Measurements from ENCODE around the gene PDE4A. TPM values are rescaled to one million over a fixed set of nuclear protein-coding genes. Genes with fewer than 3 reads are reported as not detected.
"Not testable (repeated sequence)": the region's sequence is repeated elsewhere in the genome, so short reads cannot be mapped to it uniquely, and the experiment has no call there.

Gene PDE4A
- total and polyA plus RNA-seq, 4 donors = 0.90 to 2.3 (median 1.3) TPM

DNA sequence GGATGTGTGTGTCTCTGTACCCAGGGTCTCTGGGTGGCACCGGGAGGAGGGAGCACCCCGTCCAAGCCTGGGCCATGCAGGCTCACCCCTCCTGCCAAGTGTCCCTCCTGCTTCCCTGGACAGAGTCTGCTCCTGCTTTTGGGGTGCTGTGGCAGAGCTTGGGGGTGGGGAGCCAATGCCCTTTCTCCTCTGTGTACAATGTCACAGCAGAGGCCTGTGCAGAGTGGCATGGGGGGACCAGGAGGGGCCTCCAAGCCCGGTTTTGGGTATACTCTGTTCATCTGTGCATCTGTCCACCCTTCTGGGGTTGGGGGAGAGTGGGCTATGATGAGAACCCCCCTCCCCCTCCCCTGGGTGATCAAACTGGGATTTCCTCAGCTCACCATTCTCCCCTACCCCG lies 33.5 kb downstream of the PDE4A start:
- no peak for DNase-seq (ENCODE audit: low spot score)
- H3K9ac ChIP-seq (ENCODE audit: low read depth in 1 of 2, low read length in 2 of 2) = no peak overlapping the region
- no peak for TF ChIP-seq HNF4G (IDR thresholded peaks at IDR 0.05)
- H3K27me3 ChIP-seq (ENCODE audit: control insufficient read depth in 4 of 4, insufficient read depth in 4 of 4, low read length in 3 of 4) = no peaks in the 10 kb centered on the region
- no peaks in the 10 kb centered on the region for H3K9me3 ChIP-seq (ENCODE audit: control insufficient read depth in 4 of 4, low read length in 3 of 4)
- H3K27ac ChIP-seq (ENCODE audit: low read depth in 1 of 2, low read length in 2 of 2) = no peak overlapping the region
- no peaks in the 10 kb centered on the region for H3K36me3 ChIP-seq (ENCODE audit: control insufficient read depth in 4 of 4, insufficient read depth in 3 of 4, low read depth in 1 of 4, low read length in 3 of 4)
- H3K4me1 ChIP-seq (ENCODE audit: control insufficient read depth in 4 of 4, insufficient read depth in 4 of 4, low read length in 3 of 4) = no peaks in the 10 kb centered on the region
- WGBS = 69% methylated on average over 4 of the region's 4 CpGs
- no peak overlapping the region for H3K4me3 ChIP-seq (ENCODE audit: low read depth in 1 of 3, low read length in 3 of 3)

GRCh38 chr19:10454267-10454666 lies 33.9 kb downstream of the PDE4A start:
- DNase-seq (ENCODE audit: low spot score) = no peak
- H3K9ac ChIP-seq (ENCODE audit: low read depth in 1 of 2, low read length in 2 of 2) = no peak overlapping the region
- H3K4me1 ChIP-seq (ENCODE audit: control insufficient read depth in 4 of 4, insufficient read depth in 4 of 4, low read length in 3 of 4) = no peaks in the 10 kb centered on the region
- no peak overlapping the region for H3K4me3 ChIP-seq (ENCODE audit: low read depth in 1 of 3, low read length in 3 of 3)
- WGBS = 46% methylated on average over 5 of the region's 5 CpGs
- TF ChIP-seq FOXA1 (IDR thresholded peaks at IDR 0.05) = no peak
- no peak for TF ChIP-seq RXRA (IDR thresholded peaks at IDR 0.05)
- TF ChIP-seq NR2F2 (IDR thresholded peaks at IDR 0.05) = no peak
- no peak for TF ChIP-seq YY1 (IDR thresholded peaks at IDR 0.05)
- TF ChIP-seq SP1 (IDR thresholded peaks at IDR 0.05) = no peak
- H3K27ac ChIP-seq (ENCODE audit: low read depth in 1 of 2, low read length in 2 of 2) = no peak overlapping the region
- H3K9me3 ChIP-seq (ENCODE audit: control insufficient read depth in 4 of 4, low read length in 3 of 4) = no peaks in the 10 kb centered on the region
- no peaks in the 10 kb centered on the region for H3K36me3 ChIP-seq (ENCODE audit: control insufficient read depth in 4 of 4, insufficient read depth in 3 of 4, low read depth in 1 of 4, low read length in 3 of 4)
- H3K27me3 ChIP-seq (ENCODE audit: control insufficient read depth in 4 of 4, insufficient read depth in 4 of 4, low read length in 3 of 4) = no peaks in the 10 kb centered on the region

- not testable (repeated sequence) for H3K4me1 ChIP-seq (ENCODE audit: control insufficient read depth in 4 of 4, insufficient read depth in 4 of 4, low read length in 3 of 4); H3K36me3 ChIP-seq (ENCODE audit: control insufficient read depth in 4 of 4, insufficient read depth in 3 of 4, low read depth in 1 of 4, low read length in 3 of 4); H3K9me3 ChIP-seq (ENCODE audit: control insufficient read depth in 4 of 4, low read length in 3 of 4); H3K9ac ChIP-seq (ENCODE audit: low read depth in 1 of 2, low read length in 2 of 2); H3K27me3 ChIP-seq (ENCODE audit: control insufficient read depth in 4 of 4, insufficient read depth in 4 of 4, low read length in 3 of 4); H3K27ac ChIP-seq (ENCODE audit: low read depth in 1 of 2, low read length in 2 of 2); H3K4me3 ChIP-seq (ENCODE audit: low read depth in 1 of 3, low read length in 3 of 3); DNase-seq (ENCODE audit: low spot score)
- WGBS = 94% methylated on average over 7 of the region's 7 CpGs
Observed at GRCh38 chr19:10458733-10459132, 38.4 kb downstream of the PDE4A start.

GRCh38 chr19:10460714-10461046 lies 40.3 kb downstream of the PDE4A start:
- Histone ChIP-seq H3K4me3 (ENCODE audit: low read depth in 1 of 3, low read length in 3 of 3) (no peak overlapping the region), H3K27ac (ENCODE audit: low read depth in 1 of 2, low read length in 2 of 2) (no peak overlapping the region), H3K27me3 (ENCODE audit: control insufficient read depth in 4 of 4, insufficient read depth in 4 of 4, low read length in 3 of 4) (no peaks in the 10 kb centered on the region), H3K9me3 (ENCODE audit: control insufficient read depth in 4 of 4, low read length in 3 of 4) (no peaks in the 10 kb centered on the region), H3K36me3 (ENCODE audit: control insufficient read depth in 4 of 4, insufficient read depth in 3 of 4, low read depth in 1 of 4, low read length in 3 of 4) (peaks cover 0 to 3% (median 0%) of the 10 kb centered on the region in 4 donors), H3K4me1 (ENCODE audit: control insufficient read depth in 4 of 4, insufficient read depth in 4 of 4, low read length in 3 of 4) (peaks cover 0 to 6% (median 5%) of the 10 kb centered on the region in 4 donors), H3K9ac (ENCODE audit: low read depth in 1 of 2, low read length in 2 of 2) (no peak overlapping the region)
- DNase-seq (ENCODE audit: low spot score) = no peak
- WGBS = 57% methylated on average over 8 of the region's 8 CpGs
- TF ChIP-seq YY1 (IDR thresholded peaks at IDR 0.05) (no peak), RAD21 (IDR thresholded peaks at IDR 0.05) (no peak), GABPA (IDR thresholded peaks at IDR 0.05 in 1 of 2, conservative IDR thresholded peaks at IDR 0.05 in 1 of 2) (no peak), HNF4A (conservative IDR thresholded peaks at IDR 0.05) (no peak), EGR1 (IDR thresholded peaks at IDR 0.05; ENCODE audit: low read depth in 2 of 2) (no peak), NR2F2 (IDR thresholded peaks at IDR 0.05) (no peak), FOXA1 (IDR thresholded peaks at IDR 0.05) (no peak), JUND (IDR thresholded peaks at IDR 0.05) (no peak), HNF4G (IDR thresholded peaks at IDR 0.05) (no peak), REST (IDR thresholded peaks at IDR 0.05) (no peak)
- TF ChIP-seq, protein P1, sequence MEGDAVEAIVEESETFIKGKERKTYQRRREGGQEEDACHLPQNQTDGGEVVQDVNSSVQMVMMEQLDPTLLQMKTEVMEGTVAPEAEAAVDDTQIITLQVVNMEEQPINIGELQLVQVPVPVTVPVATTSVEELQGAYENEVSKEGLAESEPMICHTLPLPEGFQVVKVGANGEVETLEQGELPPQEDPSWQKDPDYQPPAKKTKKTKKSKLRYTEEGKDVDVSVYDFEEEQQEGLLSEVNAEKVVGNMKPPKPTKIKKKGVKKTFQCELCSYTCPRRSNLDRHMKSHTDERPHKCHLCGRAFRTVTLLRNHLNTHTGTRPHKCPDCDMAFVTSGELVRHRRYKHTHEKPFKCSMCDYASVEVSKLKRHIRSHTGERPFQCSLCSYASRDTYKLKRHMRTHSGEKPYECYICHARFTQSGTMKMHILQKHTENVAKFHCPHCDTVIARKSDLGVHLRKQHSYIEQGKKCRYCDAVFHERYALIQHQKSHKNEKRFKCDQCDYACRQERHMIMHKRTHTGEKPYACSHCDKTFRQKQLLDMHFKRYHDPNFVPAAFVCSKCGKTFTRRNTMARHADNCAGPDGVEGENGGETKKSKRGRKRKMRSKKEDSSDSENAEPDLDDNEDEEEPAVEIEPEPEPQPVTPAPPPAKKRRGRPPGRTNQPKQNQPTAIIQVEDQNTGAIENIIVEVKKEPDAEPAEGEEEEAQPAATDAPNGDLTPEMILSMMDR (IDR thresholded peaks at IDR 0.05; ENCODE audit: low read depth, low read length, missing input control) = no peak
- TF ChIP-seq, protein P2, sequence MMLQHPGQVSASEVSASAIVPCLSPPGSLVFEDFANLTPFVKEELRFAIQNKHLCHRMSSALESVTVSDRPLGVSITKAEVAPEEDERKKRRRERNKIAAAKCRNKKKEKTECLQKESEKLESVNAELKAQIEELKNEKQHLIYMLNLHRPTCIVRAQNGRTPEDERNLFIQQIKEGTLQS (IDR thresholded peaks at IDR 0.05) = no peak
- TF ChIP-seq, protein P3, sequence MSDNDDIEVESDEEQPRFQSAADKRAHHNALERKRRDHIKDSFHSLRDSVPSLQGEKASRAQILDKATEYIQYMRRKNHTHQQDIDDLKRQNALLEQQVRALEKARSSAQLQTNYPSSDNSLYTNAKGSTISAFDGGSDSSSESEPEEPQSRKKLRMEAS (IDR thresholded peaks at IDR 0.05) = no peak
